GM21825 (cell line): Measurements from ENCODE around the gene ZNHIT2.

Experiments
- ATAC-seq: cut with Tn5 transposase; IDR thresholded peaks from one replicate; pipeline ENCODE4 v1.9.1; 2021; ENCODE audit warnings: mild to moderate bottlenecking, moderate library complexity; ENCODE audit not compliant: unreplicated experiment

Gene ZNHIT2

GRCh38 chr11:65134240-65134951 lies 16.9 kb upstream of the ZNHIT2 start, which contains the start of gene SYVN1:
SYVN1 (minus strand) TSS chr11:65134519; CDS start chr11:65133601, 918 bp downstream.
- ATAC-seq, result peak; percentile 48

- no peak for ATAC-seq
These were observed 16.2 kb upstream of the ZNHIT2 start for GRCh38 chr11:65133724-65134123.

DNA sequence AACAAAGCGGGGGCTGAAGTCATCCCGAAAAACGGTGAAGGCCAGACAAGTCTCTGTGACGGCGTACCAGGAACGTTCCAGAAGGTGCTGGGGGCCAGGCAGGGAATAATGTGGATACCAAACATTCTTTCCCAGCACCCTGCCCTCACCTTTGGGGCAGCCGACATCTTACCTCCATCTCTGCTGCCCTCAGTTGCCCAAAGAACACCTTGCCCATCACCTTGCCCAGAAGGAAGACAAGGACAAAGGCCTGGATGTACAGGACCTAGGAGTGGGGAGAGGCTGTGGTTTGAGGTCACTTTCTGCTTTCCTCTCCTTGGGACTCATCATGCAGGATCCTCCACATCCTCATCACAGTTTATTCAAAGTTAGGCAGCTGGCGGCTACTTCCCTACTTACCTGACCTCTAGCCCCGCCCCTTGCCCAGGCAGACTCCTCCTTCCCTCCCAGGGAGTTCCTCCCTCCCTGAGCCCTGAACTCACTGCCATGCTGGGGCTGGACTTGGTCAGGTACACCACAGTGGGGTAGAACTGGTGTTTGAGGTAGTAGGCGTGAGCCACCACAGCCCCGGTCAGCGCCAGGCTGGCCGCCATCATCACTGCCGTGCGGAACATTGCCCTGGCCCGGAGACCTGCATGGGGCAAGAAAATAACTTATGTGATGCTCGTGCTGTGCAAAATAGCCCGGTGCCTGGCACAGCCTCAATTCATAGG lies 15.6 kb upstream of the ZNHIT2 start:
- ATAC-seq, result no peak

- peak; percentile 35 for ATAC-seq
These were observed 14.9 kb upstream of the ZNHIT2 start for GRCh38 chr11:65132238-65132987.

- no peak for ATAC-seq
These were observed 14.4 kb upstream of the ZNHIT2 start for GRCh38 chr11:65131895-65132237.

DNA sequence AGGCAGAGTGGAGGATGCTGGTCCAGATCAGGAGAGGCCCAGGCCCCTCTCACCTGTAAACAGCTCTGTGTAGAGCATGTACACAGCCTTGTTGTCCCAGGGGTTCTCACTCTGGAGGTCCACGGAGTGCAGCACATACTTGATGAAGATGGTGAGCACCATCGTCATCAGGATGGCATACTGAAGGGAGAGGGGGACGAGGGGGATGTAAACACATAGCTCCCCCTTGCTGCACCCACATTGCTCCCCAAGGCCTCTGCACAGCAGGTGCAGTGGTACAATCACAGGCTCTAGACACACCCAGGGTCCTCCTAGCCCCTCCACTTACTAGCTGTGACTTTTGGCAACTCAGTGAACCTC lies 13.9 kb upstream of the ZNHIT2 start:
- no peak for ATAC-seq

GRCh38 chr11:65130631-65131416 lies 13.3 kb upstream of the ZNHIT2 start:
- no peak for ATAC-seq

- no peak for ATAC-seq
These were observed 12.3 kb upstream of the ZNHIT2 start for GRCh38 chr11:65129649-65130441.

DNA sequence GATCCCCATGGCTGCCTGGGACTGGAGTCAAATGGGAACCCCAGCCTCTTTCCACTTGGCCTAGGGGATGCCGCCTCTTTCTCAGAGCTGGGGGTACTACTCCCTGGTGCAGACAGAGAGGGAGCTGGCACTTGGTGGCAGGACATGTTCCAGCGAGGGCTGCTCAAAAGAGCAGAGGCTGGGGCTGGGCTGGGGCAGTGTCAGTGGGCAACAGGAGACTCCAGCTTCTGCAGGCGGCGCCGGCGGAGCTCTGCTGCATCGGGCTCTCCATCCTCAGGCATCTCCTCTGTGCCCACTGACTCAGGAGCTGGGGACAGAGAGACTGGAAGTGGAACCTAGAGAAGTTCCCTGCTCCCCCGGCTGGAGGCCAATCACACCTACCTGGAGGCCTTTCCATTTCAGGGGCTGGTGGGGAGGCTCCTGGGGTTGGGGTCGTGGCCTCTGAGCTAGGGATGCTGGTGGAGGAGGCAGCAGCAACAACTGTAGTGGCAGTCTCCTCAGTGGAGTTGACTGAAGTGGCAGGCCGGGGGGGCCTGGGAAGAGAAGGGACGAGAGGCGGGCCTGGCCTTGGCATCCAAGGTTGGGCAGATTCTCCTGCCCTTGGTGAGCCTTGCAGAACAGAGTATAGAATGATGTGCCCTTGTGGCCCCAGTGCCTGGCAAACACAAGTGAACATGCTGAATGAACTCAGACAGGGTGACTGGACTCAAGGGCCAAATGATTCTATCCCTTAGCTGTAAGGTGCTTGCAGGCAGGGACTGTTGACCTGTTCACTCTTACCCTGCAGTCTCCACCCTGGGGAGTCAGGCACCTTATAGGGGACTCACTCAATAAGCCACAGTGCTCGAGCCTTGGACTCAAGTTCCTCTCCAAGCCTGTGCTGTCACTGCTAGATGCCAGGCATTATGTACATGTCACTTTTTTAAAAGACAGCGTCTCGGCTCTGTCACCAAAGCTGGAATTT lies 11.0 kb upstream of the ZNHIT2 start:
- no peak for ATAC-seq

- no peak for ATAC-seq
These were observed 10.1 kb upstream of the ZNHIT2 start for GRCh38 chr11:65127473-65128181.

GRCh38 chr11:65126624-65127274 lies 9.2 kb upstream of the ZNHIT2 start:
- ATAC-seq, result no peak

GRCh38 chr11:65125197-65126056 lies 7.9 kb upstream of the ZNHIT2 start:
- ATAC-seq, result no peak

DNA sequence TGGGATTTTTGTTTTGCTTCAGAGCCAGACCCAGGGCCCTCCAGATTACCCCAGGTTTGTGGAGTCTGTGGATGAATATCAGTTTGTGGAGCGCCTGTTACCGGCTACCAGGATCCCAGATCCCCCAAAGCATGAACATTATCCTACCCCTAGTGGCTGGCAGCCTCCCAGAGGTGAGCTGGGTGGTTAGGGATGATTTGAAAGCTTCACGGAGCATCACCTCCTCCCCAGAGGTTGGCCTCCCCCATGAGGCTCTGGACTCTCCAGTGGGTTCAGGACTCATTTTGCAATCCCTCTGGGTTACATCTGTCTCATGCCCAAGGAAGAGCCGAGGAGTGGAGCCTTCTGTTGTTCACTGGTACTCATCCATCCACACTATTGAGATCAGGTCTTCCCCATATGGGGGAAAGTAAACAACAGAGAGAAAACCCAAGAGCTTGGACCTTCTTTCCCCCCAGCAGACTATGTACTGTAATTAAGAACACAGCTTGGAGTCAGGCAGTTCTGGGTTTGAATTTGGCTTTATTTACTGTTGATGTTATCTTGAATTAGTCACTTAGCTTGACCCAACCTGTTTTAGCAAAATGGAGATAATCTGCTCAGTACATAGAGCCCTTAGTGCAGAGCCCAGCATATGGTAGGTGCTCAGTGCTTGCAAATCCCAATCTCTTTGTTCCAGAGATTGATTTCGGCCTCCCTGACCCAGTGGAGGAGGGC lies 7.1 kb upstream of the ZNHIT2 start:
- ATAC-seq, result no peak

DNA sequence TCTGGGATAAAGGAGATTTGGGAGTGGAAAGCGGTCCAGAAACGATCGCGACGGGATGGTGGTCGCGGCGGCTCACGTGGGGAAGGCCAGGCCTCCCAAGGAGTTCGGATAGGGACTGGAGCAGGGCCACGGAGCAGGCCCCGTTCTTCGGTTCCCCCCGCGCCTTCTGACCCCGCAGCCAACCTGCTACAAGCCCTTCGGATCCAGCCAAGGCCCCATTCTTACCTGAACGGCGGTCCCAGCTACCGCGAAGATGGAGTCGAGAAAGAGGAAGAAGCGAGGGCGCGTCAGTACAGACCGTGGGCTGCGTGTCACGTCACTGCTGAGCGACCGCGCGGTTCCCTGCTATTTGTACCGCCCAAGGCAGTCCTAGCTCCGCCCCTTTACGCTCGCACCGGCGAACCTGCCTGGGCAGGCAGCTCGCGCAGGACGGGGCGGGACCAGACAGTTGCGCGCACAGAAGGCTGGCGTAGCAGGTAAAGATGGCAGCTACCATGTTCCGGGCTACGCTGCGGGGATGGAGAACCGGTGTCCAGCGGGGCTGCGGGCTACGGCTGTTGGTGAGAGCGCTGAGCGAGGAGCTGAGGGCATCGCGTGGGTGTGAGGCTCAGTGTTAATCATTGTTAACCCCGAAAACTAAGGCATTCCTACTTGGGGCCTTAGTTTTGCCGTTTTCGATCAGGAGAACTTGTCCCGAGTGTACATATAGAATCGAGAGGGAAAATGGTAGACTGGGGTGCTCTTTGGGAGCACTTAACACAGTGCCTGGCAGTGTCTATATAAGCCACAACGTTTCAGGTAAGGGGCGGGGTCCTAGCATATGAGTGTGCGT lies 4.6 kb upstream of the ZNHIT2 start, which contains the start of the genes FAU and MRPL49:
FAU (minus strand) TSS at position 270 of the 832 bp plus-strand sequence. CDS start 321 bp downstream, outside the sequence.
MRPL49 (plus strand) TSS at position 457 of the 832 bp plus-strand sequence; CDS start at position 483, 26 bp downstream.
- ATAC-seq, result peak; percentile 63

- no peak for ATAC-seq
These were observed 4.0 kb upstream of the ZNHIT2 start for GRCh38 chr11:65121447-65121864.
